GM12872 (cell line): ENCODE data around the gene DHRS13.

Experiments used
- CTCF ChIP-seq: IDR thresholded peaks from 3 replicates; pipeline ENCODE4 v1.5.1; 2011; ENCODE audit warnings: low read depth, mild to moderate bottlenecking, low read length, moderate library complexity; ENCODE audit not compliant: insufficient read depth

DHRS13 gene

GRCh38 chr17:28889996-28890395 is 12.9 kb downstream of the DHRS13 start:
- TF ChIP-seq CTCF, result no peak

GRCh38 chr17:28888832-28889231 is 14.0 kb downstream of the DHRS13 start:
- no peak for TF ChIP-seq CTCF

- TF ChIP-seq CTCF, result no peak
Measured at GRCh38 chr17:28887871-28888471, 14.9 kb downstream of the DHRS13 start.

- no peak for TF ChIP-seq CTCF
Measured at GRCh38 chr17:28885951-28886350, 16.9 kb downstream of the DHRS13 start.

- TF ChIP-seq CTCF, result no peak
Measured at GRCh38 chr17:28885363-28885762, 17.5 kb downstream of the DHRS13 start.

GRCh38 chr17:28883967-28884702 is 18.7 kb downstream of the DHRS13 start:
- TF ChIP-seq CTCF, result no peak

- no peak for TF ChIP-seq CTCF
Measured at GRCh38 chr17:28882154-28882895, 20.6 kb downstream of the DHRS13 start.
